ENCODE data around the gene TCP11L2.

GRCh38 chr12:106369624-106370346 lies 67.3 kb downstream of the TCP11L2 start:
- TF ChIP-seq CTCF (IDR thresholded peaks at IDR 0.05; ENCODE audit: low read length) (no peak), EZH2phosphoT487 (IDR thresholded peaks at IDR 0.05; ENCODE audit: low read length) (no peak), EZH2 (optimal IDR thresholded peaks at IDR 0.05; ENCODE audit: low read depth, low read length) (no peak)
